ENCODE data around the gene N4BP2L2.
A peak's percentile ranks its signal among the peaks of the same experiment; 100 is the strongest.

The N4BP2L2 gene

DNA sequence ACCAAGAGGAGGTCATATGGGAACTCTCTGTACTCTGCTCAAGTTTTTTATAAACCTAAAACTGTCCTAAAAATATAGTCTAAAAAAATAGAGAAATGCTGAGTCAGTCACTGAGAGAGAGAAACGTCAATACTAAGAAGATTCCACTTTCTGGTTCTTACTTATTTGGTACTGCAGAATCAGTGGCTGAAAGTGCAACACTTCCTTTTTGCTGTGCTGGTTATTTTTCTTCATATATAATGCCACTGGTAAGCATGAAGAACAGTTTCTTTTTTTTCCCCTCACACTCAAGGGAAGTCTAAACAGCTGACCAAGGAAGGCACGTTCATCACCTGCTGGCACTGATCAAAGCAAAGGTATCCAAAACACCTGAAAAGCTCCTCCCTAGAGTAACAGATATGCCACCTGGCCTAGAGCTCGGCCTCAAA is 66.4 kb downstream of the N4BP2L2 start:
- FAIRE-seq: peak; percentile 66
- no peak for DNase-seq (ENCODE audit: insufficient read length, low spot score)

DNA sequence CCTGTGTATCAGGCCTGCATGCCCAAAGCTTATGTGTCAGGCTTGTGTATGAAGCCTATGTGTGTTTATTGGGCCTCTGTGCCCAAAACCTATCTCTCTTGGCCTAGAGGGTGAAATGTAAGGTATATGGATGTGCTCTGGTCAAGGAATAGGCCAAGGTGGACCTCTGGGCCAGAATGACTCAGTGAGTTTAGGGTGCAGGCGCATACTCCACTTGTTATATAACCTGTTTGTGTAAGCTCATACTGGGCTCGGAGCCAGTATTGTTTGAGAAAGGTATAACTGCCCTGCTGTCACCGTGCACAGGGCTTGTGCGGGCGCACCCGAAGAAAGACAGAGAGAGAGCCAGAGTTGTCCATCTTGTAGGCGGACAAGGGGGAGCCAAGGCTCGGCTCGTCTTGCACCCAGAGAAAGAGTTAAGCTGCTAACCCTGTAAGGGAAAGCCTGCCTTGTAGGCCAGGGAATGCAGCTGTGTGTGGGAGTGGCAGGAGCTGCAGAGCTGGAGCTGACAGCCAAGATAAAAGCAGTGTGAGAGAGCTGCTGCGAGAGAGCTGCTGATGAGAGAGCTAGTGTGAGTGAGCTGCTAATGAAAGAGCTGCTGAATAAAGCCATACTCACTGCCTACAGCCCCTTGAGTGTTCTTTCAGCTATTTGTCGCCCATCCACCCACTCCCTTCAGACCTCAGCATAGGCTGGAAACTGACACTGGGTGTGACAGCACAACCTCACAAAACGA is 67.2 kb downstream of the N4BP2L2 start:
- no peak for FAIRE-seq
- DNase-seq (ENCODE audit: insufficient read length, low spot score): no peak

DNA sequence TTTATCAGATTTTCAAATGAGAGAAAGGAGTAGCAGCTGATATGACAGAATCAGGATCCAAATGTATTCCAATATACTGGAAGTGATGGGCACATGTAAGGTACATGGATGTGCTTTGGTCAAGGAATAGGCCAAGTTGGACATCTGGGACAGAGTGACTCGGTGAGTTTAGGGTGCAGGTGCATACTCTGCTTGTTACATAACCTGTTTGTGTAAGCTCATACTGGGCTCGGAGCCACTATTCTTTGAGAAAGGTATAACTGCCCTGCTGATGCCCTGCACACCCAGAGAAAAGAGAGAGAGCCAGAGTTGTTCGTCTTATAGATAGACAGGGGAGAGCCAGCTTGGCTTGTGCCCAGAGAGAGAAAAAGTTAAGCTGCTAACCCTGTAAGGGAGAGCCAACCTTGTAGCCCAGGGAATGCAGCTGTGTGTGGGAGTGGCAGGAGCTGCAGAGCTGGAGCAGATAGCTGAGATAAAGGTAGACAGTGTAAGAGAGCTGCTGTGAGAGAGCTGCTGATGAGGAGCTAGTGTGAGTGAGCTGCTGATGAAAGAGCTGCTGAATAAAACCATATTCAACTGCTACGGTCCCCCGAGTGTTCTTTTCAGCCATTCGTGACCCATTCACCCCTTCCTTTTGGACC is 70.0 kb downstream of the N4BP2L2 start:
- DNase-seq (ENCODE audit: insufficient read length, low spot score) (no peak), FAIRE-seq (no peak)

DNA sequence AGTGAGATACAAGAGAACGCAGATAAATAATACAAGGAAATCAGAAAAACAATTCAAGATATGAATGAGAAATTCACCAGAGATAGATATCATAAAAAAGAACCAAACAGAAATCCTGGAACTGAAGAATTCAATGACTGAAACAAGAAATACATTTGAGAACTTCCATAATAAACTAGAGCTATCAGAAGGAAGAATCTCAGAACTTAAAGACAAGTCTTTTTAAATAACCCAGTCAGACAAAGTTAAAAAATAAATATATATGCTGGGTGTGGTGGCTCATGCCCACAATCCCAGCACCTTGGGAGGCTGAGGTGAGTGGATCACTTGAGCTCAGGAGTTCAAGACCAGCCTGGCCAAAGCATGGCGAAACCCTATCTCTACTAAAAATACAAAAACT is 82.0 kb downstream of the N4BP2L2 start:
- FAIRE-seq: peak; percentile 33

DNA sequence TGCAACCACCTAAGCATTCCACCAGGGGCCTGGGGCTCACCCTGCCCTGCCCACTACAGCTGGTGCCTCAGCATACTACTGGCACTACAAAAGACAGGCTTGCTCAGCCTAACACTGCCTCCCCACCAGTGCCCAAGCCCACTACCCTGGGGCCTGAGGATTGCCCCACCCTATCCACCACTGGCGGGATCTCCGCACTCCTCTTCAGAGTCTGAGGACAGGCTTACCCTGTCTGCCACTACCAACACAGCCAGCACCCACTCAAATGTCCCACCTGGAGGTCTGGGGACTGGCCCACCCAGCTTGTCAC is 83.0 kb downstream of the N4BP2L2 start:
- FAIRE-seq (no peak), DNase-seq (ENCODE audit: insufficient read length, low spot score) (no peak)

More for the DNA sequence above, 82.0 kb downstream of the N4BP2L2 start:
- DNase-seq (ENCODE audit: insufficient read length, low spot score): no peak

DNA sequence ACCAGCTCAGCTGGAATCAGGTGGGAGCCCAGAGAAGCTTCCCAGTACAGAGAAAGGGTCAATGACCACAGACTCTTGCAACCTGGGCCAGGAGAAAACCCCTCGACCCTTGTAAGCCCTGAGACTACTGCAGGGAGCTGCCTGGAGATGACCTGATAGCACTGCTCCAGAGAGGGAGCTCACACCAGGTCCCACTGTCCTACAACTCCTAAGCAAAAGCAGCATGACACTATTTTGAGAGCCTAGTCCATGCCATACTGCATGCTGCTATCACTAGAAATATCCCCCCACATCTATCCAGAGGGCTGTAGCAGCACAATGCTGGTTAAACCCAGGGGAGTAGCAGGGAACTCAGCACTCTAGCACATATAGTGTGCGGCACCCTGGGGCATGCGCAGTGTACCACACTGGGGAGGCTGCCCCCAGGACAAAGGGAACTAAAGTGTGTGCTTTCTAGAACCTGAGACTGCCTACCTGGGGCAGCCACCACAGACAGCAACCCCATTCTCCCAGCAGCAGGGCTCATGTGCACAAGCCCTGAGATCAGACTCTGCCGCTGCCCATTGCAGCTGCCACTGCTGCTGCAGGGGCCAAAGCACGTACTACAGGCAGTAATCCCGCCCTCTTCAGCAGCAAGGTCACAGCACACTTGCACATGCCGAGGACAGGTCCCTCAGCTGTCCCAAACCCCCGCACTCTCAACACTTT is 83.6 kb downstream of the N4BP2L2 start:
- FAIRE-seq (no peak), DNase-seq (ENCODE audit: insufficient read length, low spot score) (no peak)

DNA sequence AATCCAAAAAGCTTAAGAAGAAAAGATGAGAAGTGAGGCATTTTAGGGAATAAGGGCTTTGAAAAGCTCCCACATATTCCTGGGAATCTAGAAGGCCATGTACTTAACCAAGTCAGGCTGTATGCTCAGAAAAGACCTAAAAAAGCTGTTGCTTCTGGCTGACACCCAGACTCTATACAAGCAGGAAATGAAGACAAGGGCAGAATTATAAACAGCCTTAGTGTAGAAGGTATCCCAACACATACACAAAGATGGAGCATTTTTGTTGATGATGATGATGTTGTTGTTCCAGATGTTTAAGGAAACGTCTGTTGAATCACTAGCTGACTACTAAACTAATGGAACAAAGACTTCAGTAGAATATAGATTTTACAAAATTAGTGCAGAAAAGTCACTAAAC is 84.6 kb downstream of the N4BP2L2 start:
- FAIRE-seq (no peak), DNase-seq (ENCODE audit: insufficient read length, low spot score) (no peak)

DNA sequence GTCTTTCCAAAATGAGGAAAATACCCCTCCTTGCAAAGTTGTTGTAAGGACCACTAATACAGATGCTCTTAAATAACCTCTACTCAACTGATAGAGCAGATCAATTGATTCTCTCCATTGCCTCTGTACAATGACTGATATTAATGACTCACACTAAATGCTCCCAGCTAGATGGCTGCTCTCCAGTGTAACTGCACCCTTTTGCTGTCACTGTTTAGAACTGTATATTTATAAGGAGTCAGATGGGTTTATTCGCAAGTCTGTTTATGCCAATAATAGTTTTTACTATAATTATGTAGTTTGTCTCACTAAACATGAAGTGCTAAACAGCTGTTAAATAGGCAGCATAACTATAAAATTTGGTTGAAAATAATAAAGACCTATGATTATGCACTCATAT is 89.6 kb downstream of the N4BP2L2 start:
- FAIRE-seq (no peak), DNase-seq (ENCODE audit: insufficient read length, low spot score) (no peak)

DNA sequence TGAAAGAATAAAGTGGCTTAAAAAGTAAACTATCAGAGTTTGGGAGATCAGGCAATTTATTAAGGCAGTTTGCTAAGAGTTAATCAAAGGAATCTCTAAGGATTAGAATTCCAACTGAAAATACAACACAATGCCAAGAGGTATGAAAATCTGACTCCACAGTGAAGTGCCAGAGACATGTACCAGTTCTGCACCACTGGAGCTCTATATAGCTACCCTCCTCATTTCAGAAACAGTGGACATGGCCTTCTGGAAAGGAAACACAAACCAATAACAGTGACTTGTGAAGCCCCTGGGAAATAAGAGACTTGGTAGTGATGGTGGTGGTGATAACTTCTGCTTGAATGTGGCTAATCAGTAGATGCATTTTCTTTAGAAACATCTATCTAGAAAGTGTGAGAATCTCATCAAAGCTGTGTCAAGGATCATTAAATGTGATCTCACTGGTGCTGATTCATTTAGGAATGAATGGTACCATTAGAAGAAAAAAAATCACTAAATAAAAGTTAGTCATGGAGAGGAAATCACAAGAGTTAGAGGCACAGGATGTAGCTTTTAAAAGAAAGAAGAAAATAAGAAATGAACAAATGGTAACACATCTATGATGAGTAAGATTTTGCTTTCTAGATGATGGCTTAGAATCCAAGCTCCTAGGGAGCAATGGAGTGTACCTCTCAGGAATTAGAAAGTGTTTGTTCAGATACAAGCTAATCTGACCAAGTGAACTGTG is 90.5 kb downstream of the N4BP2L2 start:
- DNase-seq (ENCODE audit: insufficient read length, low spot score) (no peak), FAIRE-seq (no peak)

DNA sequence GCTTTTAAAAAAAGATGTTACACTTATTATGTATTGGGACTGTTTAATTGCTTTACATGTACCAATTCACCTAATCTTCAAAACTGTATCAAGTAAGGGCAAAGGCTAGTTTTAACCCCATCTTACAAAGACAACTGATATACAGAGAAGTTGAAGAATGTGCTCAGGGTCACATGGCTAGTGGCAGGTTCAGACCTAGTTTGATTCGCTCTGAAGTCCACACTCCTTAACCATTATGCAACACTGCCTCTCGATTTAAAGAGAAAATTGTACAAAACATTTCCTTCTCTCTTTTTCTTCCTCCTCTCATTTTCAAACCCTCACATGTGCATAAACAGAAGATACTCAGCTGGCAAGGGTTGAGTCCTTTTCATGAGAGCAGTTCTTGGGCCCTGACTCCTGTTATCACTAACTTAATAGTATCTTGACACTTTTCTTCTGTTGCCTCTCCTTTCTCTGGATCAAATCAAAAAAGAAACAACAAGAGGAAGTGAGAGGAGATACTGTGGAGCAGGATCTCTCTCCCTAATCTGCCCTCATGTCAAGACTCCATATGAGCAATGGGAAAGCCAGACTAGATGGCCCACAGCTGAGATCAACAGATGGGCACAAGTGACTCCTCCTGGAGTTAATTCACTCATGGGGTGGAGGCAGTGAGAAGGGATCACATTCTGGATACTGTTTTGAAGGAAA is 91.7 kb downstream of the N4BP2L2 start:
- no peak for DNase-seq (ENCODE audit: insufficient read length, low spot score)
- FAIRE-seq: no peak

DNA sequence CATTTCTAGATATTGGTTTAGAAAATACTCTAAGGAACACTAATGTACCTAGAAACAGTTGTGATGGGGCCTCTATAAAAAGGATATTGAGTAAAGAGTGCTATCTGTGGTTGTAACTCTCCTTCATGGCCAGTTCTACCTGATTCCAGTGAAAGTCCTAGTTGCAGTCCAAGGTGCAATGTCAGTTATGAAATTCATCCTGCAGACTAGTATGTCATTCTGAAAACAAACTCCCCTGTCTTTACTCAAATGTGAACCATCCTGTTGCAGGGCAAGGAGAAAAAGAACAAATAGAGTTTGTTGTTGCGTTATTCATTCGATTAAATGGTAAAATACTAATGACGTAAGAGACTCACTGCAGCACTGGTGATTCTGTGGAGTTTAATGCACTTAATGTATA is 92.4 kb downstream of the N4BP2L2 start:
- no peak for FAIRE-seq

DNA sequence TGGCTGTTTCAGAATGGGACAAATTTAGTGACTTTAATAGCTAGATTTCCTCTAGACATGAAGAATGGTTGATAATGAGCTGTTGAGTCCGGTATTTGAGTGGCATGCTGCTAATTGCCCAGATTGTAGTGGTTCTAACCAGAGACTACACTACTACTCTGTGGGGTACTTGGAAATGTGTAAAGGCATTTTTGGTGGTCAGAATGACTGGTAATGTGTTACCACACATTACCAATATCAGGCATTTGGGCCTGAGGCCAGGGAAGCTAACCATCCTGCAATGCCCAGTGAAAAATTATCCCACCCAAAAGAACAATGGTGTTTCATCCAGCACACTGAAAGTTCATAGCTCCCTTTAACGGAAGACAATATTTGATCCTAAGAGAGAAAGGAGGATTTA is 93.1 kb downstream of the N4BP2L2 start:
- FAIRE-seq: no peak
- DNase-seq (ENCODE audit: insufficient read length, low spot score): no peak

More for the DNA sequence above, 92.4 kb downstream of the N4BP2L2 start:
- no peak for DNase-seq (ENCODE audit: insufficient read length, low spot score)

DNA sequence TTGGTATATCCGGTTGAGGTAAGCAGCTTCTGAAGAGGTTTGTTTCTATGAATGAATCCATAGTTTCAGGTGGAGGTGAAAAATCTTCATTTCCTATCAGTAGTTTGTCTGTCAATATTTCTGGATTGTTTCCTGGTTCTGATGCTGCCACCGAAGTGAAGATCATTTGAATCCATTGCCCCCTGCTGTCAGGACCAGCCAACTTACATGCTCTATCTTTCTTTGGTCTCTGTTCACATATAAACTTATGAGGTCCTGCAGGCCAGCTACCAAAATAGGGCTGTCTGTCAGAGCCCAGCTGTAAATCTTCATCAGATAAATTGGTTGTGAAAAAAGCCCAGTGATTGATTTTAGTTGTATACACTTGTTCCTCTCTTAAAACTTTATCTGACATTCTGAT is 95.5 kb downstream of the N4BP2L2 start:
- FAIRE-seq: no peak
- DNase-seq (ENCODE audit: insufficient read length, low spot score): peak; percentile 46

DNA sequence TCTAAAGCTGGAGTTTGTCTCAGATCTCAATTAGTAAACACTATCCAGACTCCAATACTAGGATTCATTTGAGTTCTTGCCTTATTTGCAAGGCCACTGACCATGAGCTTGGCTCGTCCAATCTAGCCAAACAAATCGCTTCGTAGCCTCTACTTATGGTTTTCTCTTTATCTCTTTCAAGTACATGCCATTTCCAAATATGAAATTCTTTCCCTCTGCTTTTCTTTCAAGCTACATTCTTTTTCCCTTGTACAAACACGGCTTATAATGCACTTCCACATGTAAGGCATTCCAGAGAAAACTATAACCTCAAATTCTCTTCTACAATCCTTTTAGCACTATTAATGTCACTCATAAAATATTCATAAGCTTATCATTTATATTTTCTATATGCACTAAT is 99.7 kb downstream of the N4BP2L2 start:
- no peak for FAIRE-seq
- DNase-seq (ENCODE audit: insufficient read length, low spot score): no peak

DNA sequence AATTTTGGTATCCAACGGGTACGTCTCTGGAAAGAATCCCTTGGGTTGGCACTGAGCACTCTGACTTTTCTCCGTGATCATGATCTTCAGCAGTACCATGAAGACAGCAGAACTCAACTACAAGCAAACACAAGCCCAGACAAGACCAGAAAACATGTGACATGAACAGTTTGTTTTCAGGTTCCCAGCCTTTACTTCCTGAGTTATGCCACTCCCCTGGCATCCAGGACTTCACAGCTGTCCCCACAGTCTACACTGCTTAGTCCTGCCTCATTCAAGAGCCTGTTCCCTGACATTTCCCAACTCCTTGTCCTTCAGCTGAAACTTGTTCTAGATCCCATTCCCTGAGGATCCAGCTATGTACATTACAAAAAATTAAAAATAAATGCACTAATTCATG is 105.7 kb downstream of the N4BP2L2 start:
- FAIRE-seq (peak; percentile 28), DNase-seq (ENCODE audit: insufficient read length, low spot score) (no peak)

DNA sequence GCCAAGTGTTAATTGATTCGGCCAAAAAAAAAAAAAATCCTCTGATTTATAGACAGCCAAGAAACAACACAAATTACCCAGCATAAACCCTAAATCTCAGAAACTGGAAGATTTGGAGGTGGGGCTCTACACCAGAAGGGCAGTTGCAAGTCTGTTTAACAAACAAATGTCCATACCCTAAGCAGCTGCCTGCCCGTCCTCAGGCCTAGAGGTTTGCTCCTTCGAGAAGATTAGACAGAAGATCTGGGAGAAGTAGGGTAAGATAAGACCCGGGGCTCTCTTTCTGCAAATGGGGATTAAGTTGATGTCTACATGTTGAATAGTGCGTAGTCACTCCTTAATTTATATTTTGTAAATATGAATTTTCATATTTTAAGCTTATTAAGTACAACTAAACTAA is 107.2 kb downstream of the N4BP2L2 start:
- DNase-seq (ENCODE audit: insufficient read length, low spot score) (no peak), FAIRE-seq (no peak)

DNA sequence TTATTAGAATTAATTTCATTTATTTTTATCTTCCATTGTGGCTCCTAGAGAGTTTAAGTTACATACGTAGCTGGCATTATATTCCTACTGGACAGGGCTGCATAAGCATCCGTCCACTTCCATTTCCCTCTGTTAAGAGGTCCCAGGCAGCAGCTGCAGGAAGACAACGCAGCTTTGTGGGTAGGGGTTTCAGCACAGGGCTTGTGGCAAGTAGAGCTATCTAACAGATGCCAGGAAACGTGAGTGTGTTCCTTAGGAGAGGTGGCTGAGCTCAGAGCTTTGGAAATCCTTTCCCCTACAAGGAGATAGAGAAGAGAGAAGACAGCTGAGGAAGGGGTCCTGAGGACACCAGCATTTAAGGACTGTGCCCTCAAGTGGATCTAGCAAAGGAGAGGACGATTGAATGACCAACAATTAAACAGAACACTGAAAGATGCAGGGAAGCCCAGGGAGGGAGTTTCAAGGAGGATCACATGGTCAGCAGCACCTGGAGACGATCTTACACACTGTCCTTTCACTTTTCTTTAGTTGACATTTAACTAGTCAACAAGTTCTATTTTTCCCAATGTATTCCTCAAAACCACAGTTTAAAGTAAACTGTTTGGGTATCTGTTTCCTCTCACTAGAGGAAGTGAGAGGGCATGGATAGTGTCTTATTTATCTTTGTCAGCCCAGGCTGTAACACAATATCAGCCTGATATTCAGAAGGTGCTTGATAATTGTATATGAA is 108.4 kb downstream of the N4BP2L2 start:
- no peak for DNase-seq (ENCODE audit: insufficient read length, low spot score)

DNA sequence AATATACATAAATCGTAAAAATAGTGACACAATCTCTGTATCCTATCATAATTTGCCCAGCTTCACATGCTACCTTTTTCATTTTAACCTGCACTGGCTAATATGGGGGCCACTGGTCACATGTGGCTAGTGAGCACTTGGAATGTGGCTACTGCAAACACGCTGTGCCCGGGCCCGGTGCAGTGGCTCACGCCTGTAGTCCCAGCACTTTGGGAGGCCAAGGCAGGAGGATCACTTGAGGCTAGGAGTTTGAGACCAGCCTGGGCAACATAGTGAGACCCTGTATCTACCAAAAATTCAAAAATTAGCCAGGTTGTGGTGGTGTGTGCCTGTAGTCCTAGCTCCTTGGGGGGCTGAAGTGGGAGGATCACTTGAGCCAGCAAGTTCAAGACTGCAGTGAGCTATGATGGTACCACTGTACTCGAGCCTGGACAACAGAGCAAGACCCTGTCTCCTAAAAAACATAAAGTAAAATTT is 109.1 kb downstream of the N4BP2L2 start:
- FAIRE-seq: no peak

More for the DNA sequence above, 108.4 kb downstream of the N4BP2L2 start:
- peak; percentile 68 for FAIRE-seq

DNA sequence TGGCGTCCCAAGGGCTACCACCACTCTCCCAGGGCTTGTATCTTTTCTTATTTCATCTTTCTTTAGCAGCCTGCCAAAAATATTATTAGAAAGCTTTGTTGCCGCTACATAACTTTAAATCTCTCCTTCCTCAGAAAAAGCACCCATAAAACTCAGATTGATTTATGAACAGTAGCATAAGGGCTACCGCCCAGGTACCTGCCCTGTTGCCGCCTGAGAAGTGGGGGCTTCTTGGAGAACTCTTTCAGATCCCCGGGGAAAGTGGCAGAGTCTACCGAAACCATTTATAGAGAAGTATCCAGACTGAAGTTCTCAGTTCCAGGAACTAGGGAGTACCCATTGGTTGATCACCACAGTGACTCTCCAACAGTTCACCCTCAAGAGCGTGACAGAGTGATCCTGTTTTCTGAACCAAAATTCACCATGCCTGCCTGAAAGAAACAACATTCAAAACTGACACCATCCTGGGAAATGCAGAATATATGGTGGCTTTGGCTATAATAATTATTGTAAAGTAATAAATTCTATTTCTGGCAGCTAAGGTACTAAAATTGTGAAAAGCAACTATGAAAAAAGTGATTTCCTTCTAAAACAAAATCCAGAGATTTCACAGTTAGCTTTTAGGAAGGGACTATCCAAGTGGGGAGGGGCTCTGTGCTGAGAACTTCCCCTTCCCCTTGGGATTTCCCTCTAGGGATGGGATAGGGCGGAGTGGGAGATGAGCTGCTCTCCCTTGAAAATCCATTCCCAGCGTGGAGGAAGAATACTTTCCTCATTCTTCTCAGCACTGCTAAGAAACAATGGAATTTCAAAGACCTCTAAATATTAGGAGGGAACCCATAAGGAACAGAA is 109.8 kb downstream of the N4BP2L2 start:
- FAIRE-seq (peak; percentile 69), DNase-seq (ENCODE audit: insufficient read length, low spot score) (no peak)

More for the DNA sequence above, 109.1 kb downstream of the N4BP2L2 start:
- no peak for DNase-seq (ENCODE audit: insufficient read length, low spot score)

Measured in GM19239 (cell line).